ENCODE data around the gene PARN. TPM values are rescaled to one million over a fixed set of nuclear protein-coding genes. Genes with fewer than 3 reads are reported as not detected.

Gene PARN
- total and polyA plus RNA-seq, 2 experiments from 2014 or later = 35.0 to 35.4 TPM

GRCh38 chr16:14496786-14497185, 133.3 kb downstream of the PARN start:
- no peak overlapping the region for H3K4me2 ChIP-seq (ENCODE audit: unreplicated experiment)
- no peak for DNase-seq
- H4K20me1 ChIP-seq (ENCODE audit: insufficient read depth) = no peaks in the 10 kb centered on the region
- no peaks in the 10 kb centered on the region for H3K27me3 ChIP-seq (replicated peaks; ENCODE audit: insufficient read depth)
- no peak for TF ChIP-seq EZH2 (IDR thresholded peaks at IDR 0.05; ENCODE audit: insufficient read depth, poor library complexity, severe bottlenecking)
- TF ChIP-seq EZH2phosphoT487 (IDR thresholded peaks at IDR 0.05; ENCODE audit: insufficient read depth, low read depth) = no peak
- no peak overlapping the region for H3K9ac ChIP-seq
- H3K9me3 ChIP-seq (ENCODE audit: low read depth) = no peaks in the 10 kb centered on the region
- WGBS, 2 experiments (ENCODE audit: low coverage in 1 of 2, low lambda C conversion rate in 2 of 2, missing lambda C conversion rate in 2 of 2) = 52 to 55% methylated on average over 7 of the region's 7 CpGs
- no peak overlapping the region for H3K27ac ChIP-seq
- no peaks in the 10 kb centered on the region for H3K36me3 ChIP-seq (ENCODE audit: low read depth)
- H3K9me2 ChIP-seq (ENCODE audit: insufficient read depth) = no peaks in the 10 kb centered on the region
- no peak overlapping the region for H3K4me3 ChIP-seq
- in situ Hi-C loops (cut with MboI) = no loop called here
- H2AFZ ChIP-seq = no peak overlapping the region
- peaks cover 21% of the 10 kb centered on the region for H3K79me2 ChIP-seq (ENCODE audit: insufficient read depth)
- peaks cover 14% of the 10 kb centered on the region for H3K4me1 ChIP-seq (ENCODE audit: insufficient read depth)
- H3F3A ChIP-seq (ENCODE audit: insufficient read depth) = peaks cover 18% of the 10 kb centered on the region

- DNase-seq = no peak
- no peaks in the 10 kb centered on the region for H3K27me3 ChIP-seq (replicated peaks; ENCODE audit: insufficient read depth)
- WGBS, 2 experiments (ENCODE audit: low coverage in 1 of 2, low lambda C conversion rate in 2 of 2, missing lambda C conversion rate in 2 of 2) = 78 to 83% methylated on average over 7 of the region's 7 CpGs
- H3K4me3 ChIP-seq = no peak overlapping the region
- no peak overlapping the region for H2AFZ ChIP-seq
- no peaks in the 10 kb centered on the region for H3K9me3 ChIP-seq (ENCODE audit: low read depth)
- H3K36me3 ChIP-seq (ENCODE audit: low read depth) = no peaks in the 10 kb centered on the region
- no peak overlapping the region for H3K9ac ChIP-seq
- no peaks in the 10 kb centered on the region for H4K20me1 ChIP-seq (ENCODE audit: insufficient read depth)
- H3K27ac ChIP-seq = no peak overlapping the region
- peaks cover 16% of the 10 kb centered on the region for H3F3A ChIP-seq (ENCODE audit: insufficient read depth)
- peaks cover 21% of the 10 kb centered on the region for H3K79me2 ChIP-seq (ENCODE audit: insufficient read depth)
- in situ Hi-C loops (cut with MboI) = no loop called here
- H3K4me1 ChIP-seq (ENCODE audit: insufficient read depth) = peaks cover 12% of the 10 kb centered on the region
- TF ChIP-seq EZH2phosphoT487 (IDR thresholded peaks at IDR 0.05; ENCODE audit: insufficient read depth, low read depth) (no peak), EZH2 (IDR thresholded peaks at IDR 0.05; ENCODE audit: insufficient read depth, poor library complexity, severe bottlenecking) (no peak)
- H3K9me2 ChIP-seq (ENCODE audit: insufficient read depth) = no peaks in the 10 kb centered on the region
- no peak overlapping the region for H3K4me2 ChIP-seq (ENCODE audit: unreplicated experiment)
Measured at GRCh38 chr16:14496047-14496770, 133.9 kb downstream of the PARN start.

- Histone ChIP-seq H3K4me1 (ENCODE audit: insufficient read depth) (peaks cover 5% of the 10 kb centered on the region), H3K27me3 (replicated peaks; ENCODE audit: insufficient read depth) (no peaks in the 10 kb centered on the region), H3K9me2 (ENCODE audit: insufficient read depth) (no peaks in the 10 kb centered on the region), H2AFZ (no peak overlapping the region), H4K20me1 (ENCODE audit: insufficient read depth) (no peaks in the 10 kb centered on the region), H3F3A (ENCODE audit: insufficient read depth) (peaks cover 10% of the 10 kb centered on the region), H3K79me2 (ENCODE audit: insufficient read depth) (peaks cover 21% of the 10 kb centered on the region), H3K4me3 (no peak overlapping the region), H3K27ac (no peak overlapping the region), H3K4me2 (ENCODE audit: unreplicated experiment) (no peak overlapping the region), H3K9ac (no peak overlapping the region), H3K36me3 (ENCODE audit: low read depth) (no peaks in the 10 kb centered on the region), H3K9me3 (ENCODE audit: low read depth) (no peaks in the 10 kb centered on the region)
- no peak for DNase-seq
- in situ Hi-C loops (cut with MboI) = no loop called here
- TF ChIP-seq EZH2phosphoT487 (IDR thresholded peaks at IDR 0.05; ENCODE audit: insufficient read depth, low read depth) (no peak), EZH2 (IDR thresholded peaks at IDR 0.05; ENCODE audit: insufficient read depth, poor library complexity, severe bottlenecking) (no peak)
- WGBS, 2 experiments (ENCODE audit: low coverage in 1 of 2, low lambda C conversion rate in 2 of 2, missing lambda C conversion rate in 2 of 2) = 98% methylated on average over 18 of the region's 18 CpGs
Measured at GRCh38 chr16:14495213-14496046, 134.6 kb downstream of the PARN start.

- Histone ChIP-seq H3K4me1 (ENCODE audit: insufficient read depth) (no peaks in the 10 kb centered on the region; the same call in 1 of the 2 replicates), H3K36me3 (ENCODE audit: low read depth) (no peaks in the 10 kb centered on the region), H3K9ac (no peak overlapping the region), H2AFZ (no peak overlapping the region), H4K20me1 (ENCODE audit: insufficient read depth) (no peaks in the 10 kb centered on the region), H3K79me2 (ENCODE audit: insufficient read depth) (peaks cover 20% of the 10 kb centered on the region), H3K9me3 (ENCODE audit: low read depth) (no peaks in the 10 kb centered on the region), H3K4me2 (ENCODE audit: unreplicated experiment) (no peak overlapping the region), H3F3A (ENCODE audit: insufficient read depth) (peaks cover 4% of the 10 kb centered on the region; the same call in 1 of the 2 replicates), H3K9me2 (ENCODE audit: insufficient read depth) (no peaks in the 10 kb centered on the region), H3K4me3 (no peak overlapping the region), H3K27me3 (replicated peaks; ENCODE audit: insufficient read depth) (no peaks in the 10 kb centered on the region), H3K27ac (no peak overlapping the region)
- in situ Hi-C loops (cut with MboI) = no loop called here
- WGBS, 2 experiments (ENCODE audit: low coverage in 1 of 2, low lambda C conversion rate in 2 of 2, missing lambda C conversion rate in 2 of 2) = 98% methylated on average over 12 of the region's 12 CpGs
- TF ChIP-seq EZH2 (IDR thresholded peaks at IDR 0.05; ENCODE audit: insufficient read depth, poor library complexity, severe bottlenecking) (no peak), EZH2phosphoT487 (IDR thresholded peaks at IDR 0.05; ENCODE audit: insufficient read depth, low read depth) (no peak)
- DNase-seq = no peak
Measured at GRCh38 chr16:14494396-14494966, 135.6 kb downstream of the PARN start.
